H9 (cell line): ENCODE data around the gene GPI. TPM values are rescaled to one million over a fixed set of nuclear protein-coding genes. Genes with fewer than 3 reads are reported as not detected.

Experiments
- DNase-seq: peaks from one replicate; pipeline ENCODE4 v3.0.0-alpha.2; 2017
- H2AFZ ChIP-seq: one replicate; pipeline ENCODE4 v1.6.1; 2013; ENCODE audit warnings: mild to moderate bottlenecking, low read length, control low read depth, moderate library complexity
- H2AK5ac ChIP-seq: 2 replicates; pipeline ENCODE4 v1.6.1; 2013; ENCODE audit warnings: low read length, control low read depth, mixed read lengths; ENCODE audit not compliant: insufficient read length
- H2BK120ac ChIP-seq: one replicate; pipeline ENCODE4 v1.6.1; 2013; ENCODE audit warnings: low read depth, mild to moderate bottlenecking, low read length, control low read depth, inconsistent platforms; ENCODE audit not compliant: poor library complexity, severe bottlenecking
- H2BK12ac ChIP-seq: 2 replicates; pipeline ENCODE4 v1.6.1; 2013; ENCODE audit warnings: low read length, control low read depth, mixed read lengths, low read depth; ENCODE audit not compliant: insufficient read length
- H2BK15ac ChIP-seq: 2 replicates; pipeline ENCODE4 v1.6.1; 2013; ENCODE audit warnings: low read depth, low read length, control low read depth
- H2BK20ac ChIP-seq: one replicate; pipeline ENCODE4 v1.6.1; 2013; ENCODE audit warnings: low read depth, mild to moderate bottlenecking, low read length, control low read depth, inconsistent platforms; ENCODE audit not compliant: poor library complexity, severe bottlenecking
- H2BK5ac ChIP-seq: 2 replicates; pipeline ENCODE4 v1.6.1; 2013; ENCODE audit warnings: low read length, control low read depth, mixed read lengths; ENCODE audit not compliant: insufficient read length
- H3K14ac ChIP-seq: 2 replicates; pipeline ENCODE4 v1.6.1; 2013; ENCODE audit warnings: low read length, control low read depth; ENCODE audit not compliant: insufficient read depth
- H3K18ac ChIP-seq: 2 replicates; pipeline ENCODE4 v1.6.1; 2013; ENCODE audit warnings: low read depth, mild to moderate bottlenecking, mixed read lengths, low read length, control low read depth; ENCODE audit not compliant: insufficient read length
- H3K23ac ChIP-seq: 2 replicates; pipeline ENCODE4 v1.6.1; 2013; ENCODE audit warnings: low read length, control low read depth, mixed read lengths, low read depth; ENCODE audit not compliant: insufficient read length
- H3K23me2 ChIP-seq: 2 replicates; pipeline ENCODE4 v1.6.1; 2013; ENCODE audit warnings: low read depth, mild to moderate bottlenecking, mixed read lengths, low read length, control low read depth; ENCODE audit not compliant: insufficient read length, poor library complexity, severe bottlenecking
- H3K27ac ChIP-seq: 2 replicates; pipeline ENCODE4 v1.5.1; 2013; ENCODE audit warnings: low read length, control low read depth, mixed read lengths, low read depth; ENCODE audit not compliant: insufficient read length
- H3K27me3 ChIP-seq: 2 replicates; pipeline ENCODE4 v1.6.1; 2013; ENCODE audit warnings: low read length, control low read depth, inconsistent platforms; ENCODE audit not compliant: insufficient read depth
- H3K4ac ChIP-seq: 2 replicates; pipeline ENCODE4 v1.6.1; 2013; ENCODE audit warnings: low read depth, mild to moderate bottlenecking, control low read depth, inconsistent platforms, low read length, moderate library complexity
- H3K4me1 ChIP-seq: 2 replicates; pipeline ENCODE4 v1.6.1; 2013; ENCODE audit warnings: low read length, control low read depth, inconsistent platforms; ENCODE audit not compliant: insufficient read depth
- H3K4me2 ChIP-seq: 2 replicates; pipeline ENCODE4 v1.6.1; 2013; ENCODE audit warnings: low read length, control low read depth, mixed read lengths; ENCODE audit not compliant: insufficient read length, insufficient read depth
- H3K56ac ChIP-seq: 2 replicates; pipeline ENCODE4 v1.6.1; 2013; ENCODE audit warnings: low read depth, mild to moderate bottlenecking, mixed read lengths, low read length, control low read depth; ENCODE audit not compliant: insufficient read length
- H3K79me1 ChIP-seq: 2 replicates; pipeline ENCODE4 v1.6.1; 2013; ENCODE audit warnings: low read depth, mild to moderate bottlenecking, moderate library complexity, low read length, control low read depth, inconsistent platforms; ENCODE audit not compliant: insufficient read depth, poor library complexity, severe bottlenecking
- H3K79me2 ChIP-seq: 2 replicates; pipeline ENCODE4 v1.6.1; 2013; ENCODE audit warnings: low read length, control low read depth, inconsistent platforms; ENCODE audit not compliant: insufficient read depth
- H3K9ac ChIP-seq: 2 replicates; pipeline ENCODE4 v1.6.1; 2013; ENCODE audit warnings: low read length, control low read depth, mixed read lengths; ENCODE audit not compliant: insufficient read length; ENCODE audit errors: extremely low read depth
- H3K9me3 ChIP-seq: one replicate; pipeline ENCODE4 v1.6.1; 2013; ENCODE audit warnings: low read depth, low read length, inconsistent platforms; ENCODE audit not compliant: control insufficient read depth
- H3T11ph ChIP-seq: one replicate; pipeline ENCODE4 v1.6.1; 2013; ENCODE audit warnings: mild to moderate bottlenecking, low read length, control low read depth, inconsistent platforms
- H4K20me1 ChIP-seq: one replicate; pipeline ENCODE4 v1.6.1; 2013; ENCODE audit not compliant: control insufficient read depth, insufficient read length, insufficient read depth
- H4K5ac ChIP-seq: 2 replicates; pipeline ENCODE4 v1.6.1; 2013; ENCODE audit warnings: low read depth, mild to moderate bottlenecking, mixed read lengths, low read length, control low read depth; ENCODE audit not compliant: insufficient read length
- H4K8ac ChIP-seq: replicated peaks from 2 replicates; pipeline ENCODE4 v1.6.1; 2013; ENCODE audit warnings: low read length, control low read depth, mixed read lengths, low read depth; ENCODE audit not compliant: insufficient read length
- H4K91ac ChIP-seq: 2 replicates; pipeline ENCODE4 v1.6.1; 2013; ENCODE audit warnings: low read depth, mild to moderate bottlenecking, moderate library complexity, mixed read lengths, low read length, control low read depth; ENCODE audit not compliant: insufficient read length
- H3K27ac Mint-ChIP-seq, 3 experiments: 2 replicates in 2 of 3; 3 replicates in 1 of 3; pipeline ENCODE4 v1.8.0; 2020 to 2021; ENCODE audit warnings: mixed read lengths in 3 of 3, mild to moderate bottlenecking in 1 of 3, moderate library complexity in 1 of 3
- H3K27me3 Mint-ChIP-seq: 2 replicates; pipeline ENCODE4 v1.8.0; 2021; ENCODE audit warnings: low read depth, mild to moderate bottlenecking, moderate library complexity, mixed read lengths
- H3K36me3 Mint-ChIP-seq, 3 experiments: 2 replicates in 2 of 3; 3 replicates in 1 of 3; pipeline ENCODE4 v1.8.0; 2020 to 2021; ENCODE audit warnings: low read depth in 3 of 3, mixed read lengths in 3 of 3; ENCODE audit not compliant: insufficient read depth in 1 of 3
- H3K4me1 Mint-ChIP-seq, 2 experiments: 2 replicates each; pipeline ENCODE4 v1.8.0; 2020; ENCODE audit warnings: mixed read lengths in 2 of 2
- H3K4me3 Mint-ChIP-seq, 2 experiments: 2 replicates in 1 of 2; 3 replicates in 1 of 2; pipeline ENCODE4 v1.8.0; 2020 to 2021; ENCODE audit warnings: mild to moderate bottlenecking in 2 of 2, mixed read lengths in 2 of 2, moderate library complexity in 1 of 2
- H3K9me3 Mint-ChIP-seq, 2 experiments: 2 replicates in 1 of 2; 3 replicates in 1 of 2; pipeline ENCODE4 v1.8.0; 2020; ENCODE audit warnings: mild to moderate bottlenecking in 2 of 2, mixed read lengths in 2 of 2, moderate library complexity in 1 of 2
- CTCF ChIP-seq: fragments of 200-600 bp; sonication (generic); conservative IDR thresholded peaks from 3 replicates; pipeline ENCODE4 v1.8.0; 2021; ENCODE audit warnings: antibody characterized with exemption, mild to moderate bottlenecking
- whole genome bisulfite sequencing: extraction: QIAGEN DNeasy Blood & Tissue Kit; methylation state at CpG from one replicate; pipeline ENCODE4 v1.1.7; 2013; ENCODE audit warnings: missing lambda C conversion rate, low lambda C conversion rate, mixed read lengths; ENCODE audit not compliant: insufficient read length; ENCODE audit errors: extremely low coverage; 5-methylcytosine and 5-hydroxymethylcytosine counted together
- total RNA-seq: library from RNA; stranded (reverse); gene quantifications from 2 replicates; pipeline ENCODE4 v1.2.1, GENCODE V29; 2021

GPI gene
- total RNA-seq, 1 experiment from 2014 or later: 373 TPM

GRCh38 chr19:34323433-34324204 lies 41.4 kb upstream of the GPI start:
- H3K79me1 ChIP-seq: no peaks in the 10 kb centered on the region
- no peak overlapping the region for H2BK20ac ChIP-seq
- no peak for TF ChIP-seq CTCF
- no peaks in the 10 kb centered on the region for H4K20me1 ChIP-seq
- no peak overlapping the region for H3K18ac ChIP-seq
- H4K8ac ChIP-seq: no peak overlapping the region
- H3K27me3 ChIP-seq: no peaks in the 10 kb centered on the region
- H2BK5ac ChIP-seq: no peak overlapping the region
- no peaks in the 10 kb centered on the region; the same call in 1 of the 2 replicates for H3K79me2 ChIP-seq
- H3K9ac ChIP-seq: no peak overlapping the region
- Mint-ChIP-seq H3K27me3 (no peaks in the 10 kb centered on the region), H3K27ac (peak overlapping the region; percentile 9 to 93 (median 87); a peak in 5 of 7 replicates), H3K4me1 (peaks cover 16 to 24% of the 10 kb centered on the region in 2 experiments), H3K9me3 (no peaks in the 10 kb centered on the region; a peak in 1 of 5 replicates), H3K4me3 (no peak overlapping the region), H3K36me3 (peaks cover 15 to 51% (median 46%) of the 10 kb centered on the region in 3 experiments; a peak in 6 of 7 replicates)
- no peak overlapping the region for H2BK15ac ChIP-seq
- H3K4ac ChIP-seq: no peak overlapping the region
- WGBS: no CpG with 5 or more reads among the region's 7 CpGs
- H2AFZ ChIP-seq: no peak overlapping the region
- H3K4me1 ChIP-seq: peaks cover 3% of the 10 kb centered on the region; the same call in 1 of the 2 replicates
- H3K27ac ChIP-seq: no peak overlapping the region
- no peak overlapping the region for H3K56ac ChIP-seq
- DNase-seq: no peak
- H2BK120ac ChIP-seq: no peak overlapping the region
- no peak overlapping the region for H3T11ph ChIP-seq
- H2BK12ac ChIP-seq: no peak overlapping the region
- no peak overlapping the region for H4K5ac ChIP-seq
- H2AK5ac ChIP-seq: no peak overlapping the region
- no peaks in the 10 kb centered on the region for H3K9me3 ChIP-seq
- no peak overlapping the region for H4K91ac ChIP-seq
- H3K23me2 ChIP-seq: no peaks in the 10 kb centered on the region
- H3K23ac ChIP-seq: no peak overlapping the region
- no peak overlapping the region for H3K4me2 ChIP-seq
- no peak overlapping the region for H3K14ac ChIP-seq
